ENCODE measurements around the gene PITPNM3.

Gene PITPNM3

GRCh38 chr17:6502871-6503509 lies 53.4 kb downstream of the PITPNM3 start:
- no peak overlapping the region for H3K4me3 ChIP-seq (ENCODE audit: low read depth, low read length)
- no peak for TF ChIP-seq CTCF (IDR thresholded peaks at IDR 0.05; ENCODE audit: borderline replicate concordance, insufficient read depth, low read depth, low read length)

GRCh38 chr17:6502142-6502541 lies 54.2 kb downstream of the PITPNM3 start:
- H3K4me3 ChIP-seq (ENCODE audit: low read depth, low read length): no peak overlapping the region
- no peak for TF ChIP-seq CTCF (IDR thresholded peaks at IDR 0.05; ENCODE audit: borderline replicate concordance, insufficient read depth, low read depth, low read length)

- TF ChIP-seq CTCF (IDR thresholded peaks at IDR 0.05; ENCODE audit: borderline replicate concordance, insufficient read depth, low read depth, low read length): no peak
- no peak overlapping the region for H3K4me3 ChIP-seq (ENCODE audit: low read depth, low read length)
Observed at GRCh38 chr17:6501359-6501758, 55.0 kb downstream of the PITPNM3 start.

GRCh38 chr17:6498901-6499540 lies 57.3 kb downstream of the PITPNM3 start:
- no peak for TF ChIP-seq CTCF (IDR thresholded peaks at IDR 0.05; ENCODE audit: borderline replicate concordance, insufficient read depth, low read depth, low read length)
- no peak overlapping the region for H3K4me3 ChIP-seq (ENCODE audit: low read depth, low read length)

- H3K4me3 ChIP-seq (ENCODE audit: low read depth, low read length): no peak overlapping the region
- no peak for TF ChIP-seq CTCF (IDR thresholded peaks at IDR 0.05; ENCODE audit: borderline replicate concordance, insufficient read depth, low read depth, low read length)
Observed at GRCh38 chr17:6498356-6498755, 58.0 kb downstream of the PITPNM3 start.

- no peak for TF ChIP-seq CTCF (IDR thresholded peaks at IDR 0.05; ENCODE audit: borderline replicate concordance, insufficient read depth, low read depth, low read length)
- no peak overlapping the region for H3K4me3 ChIP-seq (ENCODE audit: low read depth, low read length)
Observed at GRCh38 chr17:6497496-6498221, 58.7 kb downstream of the PITPNM3 start.

Data from GM12875 (cell line).